Fibroblast of villous mesenchyme (primary cell): ENCODE measurements around the gene KIAA1671. TPM values are rescaled to one million over a fixed set of nuclear protein-coding genes. Genes with fewer than 3 reads are reported as not detected.

ENCODE experiments used
- DNase-seq: peaks from one replicate; pipeline ENCODE4 v3.0.0-alpha.2; 2010; ENCODE audit warnings: low read depth
- H3K4me3 ChIP-seq: 2 replicates; pipeline ENCODE4 v1.5.1; 2011; ENCODE audit warnings: low read depth, mild to moderate bottlenecking, low read length
- CTCF ChIP-seq: IDR thresholded peaks from 2 replicates; pipeline ENCODE4 v1.5.1; 2012; ENCODE audit warnings: low read depth, mild to moderate bottlenecking, low read length; ENCODE audit not compliant: insufficient read depth
- total RNA-seq: library from RNA; depleted of rRNA; stranded (reverse); fragments of >200 nt; gene quantifications from 2 replicates; pipeline ENCODE4 v1.2.3, GENCODE V29; 2012

Gene KIAA1671
- total RNA-seq, 1 donor, result 3.5 TPM

- TF ChIP-seq CTCF, result no peak
- H3K4me3 ChIP-seq, result no peak overlapping the region
- DNase-seq, result no peak
These were observed 139.6 kb downstream of the KIAA1671 start for GRCh38 chr22:25092119-25092518.

GRCh38 chr22:25094579-25094978 lies 142.1 kb downstream of the KIAA1671 start:
- no peak overlapping the region for H3K4me3 ChIP-seq
- no peak for TF ChIP-seq CTCF
- DNase-seq, result no peak

- no peak for TF ChIP-seq CTCF
- H3K4me3 ChIP-seq, result no peak overlapping the region
- no peak for DNase-seq
These were observed 143.4 kb downstream of the KIAA1671 start for GRCh38 chr22:25095869-25096268.

- no peak for TF ChIP-seq CTCF
- no peak overlapping the region for H3K4me3 ChIP-seq
- DNase-seq, result no peak
These were observed 144.3 kb downstream of the KIAA1671 start for GRCh38 chr22:25096638-25097405.

- no peak for DNase-seq
- no peak for TF ChIP-seq CTCF
- H3K4me3 ChIP-seq, result no peak overlapping the region
These were observed 146.0 kb downstream of the KIAA1671 start for GRCh38 chr22:25098445-25099081.

- DNase-seq, result no peak
- TF ChIP-seq CTCF, result no peak
- H3K4me3 ChIP-seq, result no peak overlapping the region
These were observed 146.7 kb downstream of the KIAA1671 start for GRCh38 chr22:25099202-25099601.
